ENCODE data around the gene GREB1L.

GRCh38 chr18:21441670-21442069, 199.6 kb downstream of the GREB1L start:
- no peak for TF ChIP-seq CTCF (IDR thresholded peaks at IDR 0.05)
- TF ChIP-seq POLR2A (IDR thresholded peaks at IDR 0.05), result no peak

Data from right lobe of liver (tissue), 4 donors.